Measurements from ENCODE around the gene TMPRSS7. TPM values are rescaled to one million over a fixed set of nuclear protein-coding genes. Genes with fewer than 3 reads are reported as not detected.

Gene TMPRSS7
- polyA plus RNA-seq, 3 donors: not detected

- peaks cover 0 to 3% of the 10 kb centered on the region in 2 donors for H3K36me3 Mint-ChIP-seq
- H3K4me3 ChIP-seq (replicated peaks in 1 of 3; ENCODE audit: low read depth in 2 of 3, low read length in 3 of 3): no peak overlapping the region
- no peak overlapping the region for H3K4me3 Mint-ChIP-seq
- TF ChIP-seq, protein P1, sequence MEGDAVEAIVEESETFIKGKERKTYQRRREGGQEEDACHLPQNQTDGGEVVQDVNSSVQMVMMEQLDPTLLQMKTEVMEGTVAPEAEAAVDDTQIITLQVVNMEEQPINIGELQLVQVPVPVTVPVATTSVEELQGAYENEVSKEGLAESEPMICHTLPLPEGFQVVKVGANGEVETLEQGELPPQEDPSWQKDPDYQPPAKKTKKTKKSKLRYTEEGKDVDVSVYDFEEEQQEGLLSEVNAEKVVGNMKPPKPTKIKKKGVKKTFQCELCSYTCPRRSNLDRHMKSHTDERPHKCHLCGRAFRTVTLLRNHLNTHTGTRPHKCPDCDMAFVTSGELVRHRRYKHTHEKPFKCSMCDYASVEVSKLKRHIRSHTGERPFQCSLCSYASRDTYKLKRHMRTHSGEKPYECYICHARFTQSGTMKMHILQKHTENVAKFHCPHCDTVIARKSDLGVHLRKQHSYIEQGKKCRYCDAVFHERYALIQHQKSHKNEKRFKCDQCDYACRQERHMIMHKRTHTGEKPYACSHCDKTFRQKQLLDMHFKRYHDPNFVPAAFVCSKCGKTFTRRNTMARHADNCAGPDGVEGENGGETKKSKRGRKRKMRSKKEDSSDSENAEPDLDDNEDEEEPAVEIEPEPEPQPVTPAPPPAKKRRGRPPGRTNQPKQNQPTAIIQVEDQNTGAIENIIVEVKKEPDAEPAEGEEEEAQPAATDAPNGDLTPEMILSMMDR (IDR thresholded peaks at IDR 0.05): no peak
- H3K36me3 ChIP-seq (replicated peaks in 1 of 2; ENCODE audit: control insufficient read depth in 1 of 2, insufficient read depth in 2 of 2, low read length in 2 of 2): no peaks in the 10 kb centered on the region
- H4K20me1 ChIP-seq (ENCODE audit: insufficient read depth, low read length): no peaks in the 10 kb centered on the region
- H2AFZ ChIP-seq (ENCODE audit: insufficient read depth, low read depth, low read length, poor library complexity, severe bottlenecking): no peak overlapping the region
- H3K27me3 ChIP-seq (ENCODE audit: control insufficient read depth in 2 of 2, insufficient read depth in 2 of 2, low read length in 2 of 2): no peaks in the 10 kb centered on the region
- H3K9me3 ChIP-seq (replicated peaks in 1 of 2; ENCODE audit: control insufficient read depth in 1 of 2, insufficient read depth in 1 of 2, low read length in 2 of 2): no peaks in the 10 kb centered on the region
- H3K9me3 Mint-ChIP-seq: no peaks in the 10 kb centered on the region
- peaks cover 0 to 12% (median 5%) of the 10 kb centered on the region in 3 donors for H3K27me3 Mint-ChIP-seq (ENCODE audit: low read depth in 3 of 3)
- H3K27ac ChIP-seq (ENCODE audit: low read depth in 1 of 2, low read length in 2 of 2): no peak overlapping the region
- peaks cover 38 to 42% of the 10 kb centered on the region in 2 donors for H3K4me1 ChIP-seq (ENCODE audit: control insufficient read depth in 1 of 2, insufficient read depth in 2 of 2, low read length in 2 of 2)
- no peak for DNase-seq
- 88% methylated on average over 10 of the region's 13 CpGs for WGBS (ENCODE audit: insufficient coverage)
- H3K9ac ChIP-seq (ENCODE audit: insufficient read depth, low read length, poor library complexity, severe bottlenecking): no peak overlapping the region
- H3K27ac Mint-ChIP-seq: peak overlapping the region in 2 of 7 donors; percentile 30 to 72
- intact Hi-C loops (cut with micrococcal nuclease): no loop called here
- peaks cover 48% of the 10 kb centered on the region for H3K4me1 Mint-ChIP-seq
- H3K4me2 ChIP-seq (replicated peaks; ENCODE audit: extremely low read depth, low read length, poor library complexity, severe bottlenecking): no peak overlapping the region
- H3K79me2 ChIP-seq (ENCODE audit: insufficient read depth, low read length): no peaks in the 10 kb centered on the region
These were observed 82.2 kb downstream of the TMPRSS7 start for GRCh38 chr3:112116748-112117186.

DNA sequence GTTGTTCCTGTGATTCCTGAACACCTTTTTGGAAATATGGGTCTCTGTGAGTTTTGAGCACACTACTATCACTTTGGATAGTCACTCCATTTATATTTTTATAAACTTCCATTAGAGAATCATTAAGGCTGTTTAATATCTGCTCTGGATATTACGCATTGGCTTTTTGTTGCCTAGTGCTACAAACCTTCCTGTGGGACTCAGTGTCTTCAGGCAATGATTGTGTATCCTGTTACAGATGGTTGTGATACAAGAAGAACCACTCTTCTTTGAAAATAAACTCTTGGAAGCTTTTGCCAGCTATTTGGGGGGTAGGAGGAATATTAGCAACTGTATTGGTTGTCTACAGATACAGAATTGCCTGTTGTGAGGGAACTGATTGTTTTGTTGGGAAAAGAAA is 82.9 kb downstream of the TMPRSS7 start:
- Histone ChIP-seq H3K4me2 (replicated peaks; ENCODE audit: extremely low read depth, low read length, poor library complexity, severe bottlenecking) (no peak overlapping the region), H3K4me3 (replicated peaks in 1 of 3; ENCODE audit: low read depth in 2 of 3, low read length in 3 of 3) (peak overlapping the region in 1 of 3 experiments; percentile 8), H3K9me3 (replicated peaks in 1 of 2; ENCODE audit: control insufficient read depth in 1 of 2, insufficient read depth in 1 of 2, low read length in 2 of 2) (no peaks in the 10 kb centered on the region), H3K9ac (ENCODE audit: insufficient read depth, low read length, poor library complexity, severe bottlenecking) (no peak overlapping the region), H3K27ac (ENCODE audit: low read depth in 1 of 2, low read length in 2 of 2) (peak overlapping the region; percentile 23 to 28), H3K79me2 (ENCODE audit: insufficient read depth, low read length) (no peaks in the 10 kb centered on the region), H3K27me3 (ENCODE audit: control insufficient read depth in 2 of 2, insufficient read depth in 2 of 2, low read length in 2 of 2) (no peaks in the 10 kb centered on the region), H2AFZ (ENCODE audit: insufficient read depth, low read depth, low read length, poor library complexity, severe bottlenecking) (no peak overlapping the region), H4K20me1 (ENCODE audit: insufficient read depth, low read length) (no peaks in the 10 kb centered on the region), H3K4me1 (ENCODE audit: control insufficient read depth in 1 of 2, insufficient read depth in 2 of 2, low read length in 2 of 2) (peaks cover 38 to 42% of the 10 kb centered on the region in 2 donors), H3K36me3 (replicated peaks in 1 of 2; ENCODE audit: control insufficient read depth in 1 of 2, insufficient read depth in 2 of 2, low read length in 2 of 2) (no peaks in the 10 kb centered on the region)
- no peak for DNase-seq
- peak overlapping the region in 5 of 7 donors; percentile 12 to 80 (median 22) for H3K27ac Mint-ChIP-seq
- H3K9me3 Mint-ChIP-seq: no peaks in the 10 kb centered on the region
- peaks cover 48% of the 10 kb centered on the region for H3K4me1 Mint-ChIP-seq
- H3K4me3 Mint-ChIP-seq: peak overlapping the region in 1 of 2 donors; percentile 46
- TF ChIP-seq, protein P1 (IDR thresholded peaks at IDR 0.05): no peak
- no CpG with 5 or more reads among the region's 1 CpG for WGBS (ENCODE audit: insufficient coverage)
- intact Hi-C loops (cut with micrococcal nuclease): no loop called here
- H3K36me3 Mint-ChIP-seq: peaks cover 0 to 3% of the 10 kb centered on the region in 2 donors
- peaks cover 0 to 10% (median 5%) of the 10 kb centered on the region in 3 donors for H3K27me3 Mint-ChIP-seq (ENCODE audit: low read depth in 3 of 3)

All from CD14-positive monocyte (primary cell).